ENCODE results near the gene CPT2. TPM values are rescaled to one million over a fixed set of nuclear protein-coding genes. Genes with fewer than 3 reads are reported as not detected.

Gene CPT2
- total and polyA plus RNA-seq, 2 of the 13 experiments (the other 11 are each of a cell fraction or from before 2014, with no cell fraction given), result 12.6 to 14.6 TPM

DNA sequence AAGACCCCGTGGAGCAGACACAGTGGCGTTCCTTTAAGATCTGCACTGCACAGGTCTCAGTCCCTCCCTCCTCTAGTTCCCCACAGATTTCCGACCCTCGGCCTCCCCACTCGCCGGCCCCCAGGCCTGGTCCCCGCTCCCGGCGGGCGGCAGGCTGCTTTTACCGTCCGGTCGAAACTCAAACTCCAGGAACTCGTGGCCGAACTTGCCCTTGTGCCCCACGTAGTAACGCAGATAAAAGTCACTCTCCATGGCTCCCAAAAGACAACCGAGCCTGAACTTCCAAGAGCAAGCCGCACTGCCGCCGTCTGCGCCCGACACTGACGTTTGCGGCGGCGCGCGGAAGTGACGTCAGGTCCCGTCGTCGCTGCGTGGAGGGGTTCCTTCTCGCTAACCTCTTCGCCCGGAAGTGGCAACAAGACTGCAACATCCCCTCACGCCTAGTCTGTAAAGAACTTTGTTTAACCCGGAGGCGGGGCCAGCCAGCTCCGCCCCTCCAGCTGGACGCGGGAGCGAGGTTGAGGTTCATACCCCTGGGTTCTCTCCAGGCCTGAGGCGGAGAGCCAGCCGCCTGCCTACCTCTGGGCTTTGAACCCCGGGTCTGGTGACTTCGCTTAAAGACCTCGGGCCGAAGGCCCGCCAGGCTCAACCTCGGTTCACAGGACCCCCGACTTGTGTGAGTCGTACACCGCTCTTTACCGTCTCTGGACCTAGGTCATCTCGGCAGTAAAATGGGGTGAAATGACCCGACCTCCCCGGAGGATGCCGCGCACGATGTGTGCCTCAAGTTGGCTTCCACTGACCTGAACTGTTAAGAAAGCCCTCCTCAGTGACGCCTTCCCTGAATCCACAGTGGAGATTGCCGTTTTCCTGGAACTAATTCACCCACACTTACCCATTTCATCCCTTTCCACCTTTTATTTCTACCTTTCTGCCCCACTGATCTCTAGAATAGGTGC is 41.9 kb downstream of the CPT2 start, which contains the start of gene MAGOH (continued):
- TF ChIP-seq, protein P1, sequence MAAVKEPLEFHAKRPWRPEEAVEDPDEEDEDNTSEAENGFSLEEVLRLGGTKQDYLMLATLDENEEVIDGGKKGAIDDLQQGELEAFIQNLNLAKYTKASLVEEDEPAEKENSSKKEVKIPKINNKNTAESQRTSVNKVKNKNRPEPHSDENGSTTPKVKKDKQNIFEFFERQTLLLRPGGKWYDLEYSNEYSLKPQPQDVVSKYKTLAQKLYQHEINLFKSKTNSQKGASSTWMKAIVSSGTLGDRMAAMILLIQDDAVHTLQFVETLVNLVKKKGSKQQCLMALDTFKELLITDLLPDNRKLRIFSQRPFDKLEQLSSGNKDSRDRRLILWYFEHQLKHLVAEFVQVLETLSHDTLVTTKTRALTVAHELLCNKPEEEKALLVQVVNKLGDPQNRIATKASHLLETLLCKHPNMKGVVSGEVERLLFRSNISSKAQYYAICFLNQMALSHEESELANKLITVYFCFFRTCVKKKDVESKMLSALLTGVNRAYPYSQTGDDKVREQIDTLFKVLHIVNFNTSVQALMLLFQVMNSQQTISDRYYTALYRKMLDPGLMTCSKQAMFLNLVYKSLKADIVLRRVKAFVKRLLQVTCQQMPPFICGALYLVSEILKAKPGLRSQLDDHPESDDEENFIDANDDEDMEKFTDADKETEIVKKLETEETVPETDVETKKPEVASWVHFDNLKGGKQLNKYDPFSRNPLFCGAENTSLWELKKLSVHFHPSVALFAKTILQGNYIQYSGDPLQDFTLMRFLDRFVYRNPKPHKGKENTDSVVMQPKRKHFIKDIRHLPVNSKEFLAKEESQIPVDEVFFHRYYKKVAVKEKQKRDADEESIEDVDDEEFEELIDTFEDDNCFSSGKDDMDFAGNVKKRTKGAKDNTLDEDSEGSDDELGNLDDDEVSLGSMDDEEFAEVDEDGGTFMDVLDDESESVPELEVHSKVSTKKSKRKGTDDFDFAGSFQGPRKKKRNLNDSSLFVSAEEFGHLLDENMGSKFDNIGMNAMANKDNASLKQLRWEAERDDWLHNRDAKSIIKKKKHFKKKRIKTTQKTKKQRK (IDR thresholded peaks at IDR 0.05; ENCODE audit: low read length), result no peak
- TF ChIP-seq XRCC5 (optimal IDR thresholded peaks at IDR 0.05; ENCODE audit: low read length) (peak; percentile 76), FOXA1 (IDR thresholded peaks at IDR 0.05) (no peak), FOXA1 (CRISPR knock-in tag; IDR thresholded peaks at IDR 0.05) (peak; percentile 51), KDM3A (CRISPR knock-in tag; IDR thresholded peaks at IDR 0.05; ENCODE audit: low read depth) (peak; percentile 75; the same call in 1 of the 2 replicates), TBL1XR1 (IDR thresholded peaks at IDR 0.05; ENCODE audit: borderline replicate concordance, low read length, partially characterized antibody) (peak; percentile 21), SIX4 (CRISPR knock-in tag; IDR thresholded peaks at IDR 0.05) (peak; percentile 53; the same call in 1 of the 2 replicates), NONO (IDR thresholded peaks at IDR 0.05) (no peak), NONO (CRISPR knock-in tag; conservative IDR thresholded peaks at IDR 0.05) (peak; percentile 71; the same call in 1 of the 2 replicates)
- TF ChIP-seq, protein P2, sequence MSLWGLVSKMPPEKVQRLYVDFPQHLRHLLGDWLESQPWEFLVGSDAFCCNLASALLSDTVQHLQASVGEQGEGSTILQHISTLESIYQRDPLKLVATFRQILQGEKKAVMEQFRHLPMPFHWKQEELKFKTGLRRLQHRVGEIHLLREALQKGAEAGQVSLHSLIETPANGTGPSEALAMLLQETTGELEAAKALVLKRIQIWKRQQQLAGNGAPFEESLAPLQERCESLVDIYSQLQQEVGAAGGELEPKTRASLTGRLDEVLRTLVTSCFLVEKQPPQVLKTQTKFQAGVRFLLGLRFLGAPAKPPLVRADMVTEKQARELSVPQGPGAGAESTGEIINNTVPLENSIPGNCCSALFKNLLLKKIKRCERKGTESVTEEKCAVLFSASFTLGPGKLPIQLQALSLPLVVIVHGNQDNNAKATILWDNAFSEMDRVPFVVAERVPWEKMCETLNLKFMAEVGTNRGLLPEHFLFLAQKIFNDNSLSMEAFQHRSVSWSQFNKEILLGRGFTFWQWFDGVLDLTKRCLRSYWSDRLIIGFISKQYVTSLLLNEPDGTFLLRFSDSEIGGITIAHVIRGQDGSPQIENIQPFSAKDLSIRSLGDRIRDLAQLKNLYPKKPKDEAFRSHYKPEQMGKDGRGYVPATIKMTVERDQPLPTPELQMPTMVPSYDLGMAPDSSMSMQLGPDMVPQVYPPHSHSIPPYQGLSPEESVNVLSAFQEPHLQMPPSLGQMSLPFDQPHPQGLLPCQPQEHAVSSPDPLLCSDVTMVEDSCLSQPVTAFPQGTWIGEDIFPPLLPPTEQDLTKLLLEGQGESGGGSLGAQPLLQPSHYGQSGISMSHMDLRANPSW (CRISPR knock-in tag; IDR thresholded peaks at IDR 0.05; ENCODE audit: borderline replicate concordance), result peak; percentile 74; the same call in 1 of the 2 replicates
- TF ChIP-seq, protein P3, sequence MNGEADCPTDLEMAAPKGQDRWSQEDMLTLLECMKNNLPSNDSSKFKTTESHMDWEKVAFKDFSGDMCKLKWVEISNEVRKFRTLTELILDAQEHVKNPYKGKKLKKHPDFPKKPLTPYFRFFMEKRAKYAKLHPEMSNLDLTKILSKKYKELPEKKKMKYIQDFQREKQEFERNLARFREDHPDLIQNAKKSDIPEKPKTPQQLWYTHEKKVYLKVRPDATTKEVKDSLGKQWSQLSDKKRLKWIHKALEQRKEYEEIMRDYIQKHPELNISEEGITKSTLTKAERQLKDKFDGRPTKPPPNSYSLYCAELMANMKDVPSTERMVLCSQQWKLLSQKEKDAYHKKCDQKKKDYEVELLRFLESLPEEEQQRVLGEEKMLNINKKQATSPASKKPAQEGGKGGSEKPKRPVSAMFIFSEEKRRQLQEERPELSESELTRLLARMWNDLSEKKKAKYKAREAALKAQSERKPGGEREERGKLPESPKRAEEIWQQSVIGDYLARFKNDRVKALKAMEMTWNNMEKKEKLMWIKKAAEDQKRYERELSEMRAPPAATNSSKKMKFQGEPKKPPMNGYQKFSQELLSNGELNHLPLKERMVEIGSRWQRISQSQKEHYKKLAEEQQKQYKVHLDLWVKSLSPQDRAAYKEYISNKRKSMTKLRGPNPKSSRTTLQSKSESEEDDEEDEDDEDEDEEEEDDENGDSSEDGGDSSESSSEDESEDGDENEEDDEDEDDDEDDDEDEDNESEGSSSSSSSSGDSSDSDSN (CRISPR knock-in tag; IDR thresholded peaks at IDR 0.05), result peak; percentile 42; the same call in 1 of the 2 replicates
- TF ChIP-seq, protein P4, sequence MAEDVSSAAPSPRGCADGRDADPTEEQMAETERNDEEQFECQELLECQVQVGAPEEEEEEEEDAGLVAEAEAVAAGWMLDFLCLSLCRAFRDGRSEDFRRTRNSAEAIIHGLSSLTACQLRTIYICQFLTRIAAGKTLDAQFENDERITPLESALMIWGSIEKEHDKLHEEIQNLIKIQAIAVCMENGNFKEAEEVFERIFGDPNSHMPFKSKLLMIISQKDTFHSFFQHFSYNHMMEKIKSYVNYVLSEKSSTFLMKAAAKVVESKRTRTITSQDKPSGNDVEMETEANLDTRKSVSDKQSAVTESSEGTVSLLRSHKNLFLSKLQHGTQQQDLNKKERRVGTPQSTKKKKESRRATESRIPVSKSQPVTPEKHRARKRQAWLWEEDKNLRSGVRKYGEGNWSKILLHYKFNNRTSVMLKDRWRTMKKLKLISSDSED (CRISPR knock-in tag; IDR thresholded peaks at IDR 0.05), result no peak
- TF ChIP-seq, protein P5, sequence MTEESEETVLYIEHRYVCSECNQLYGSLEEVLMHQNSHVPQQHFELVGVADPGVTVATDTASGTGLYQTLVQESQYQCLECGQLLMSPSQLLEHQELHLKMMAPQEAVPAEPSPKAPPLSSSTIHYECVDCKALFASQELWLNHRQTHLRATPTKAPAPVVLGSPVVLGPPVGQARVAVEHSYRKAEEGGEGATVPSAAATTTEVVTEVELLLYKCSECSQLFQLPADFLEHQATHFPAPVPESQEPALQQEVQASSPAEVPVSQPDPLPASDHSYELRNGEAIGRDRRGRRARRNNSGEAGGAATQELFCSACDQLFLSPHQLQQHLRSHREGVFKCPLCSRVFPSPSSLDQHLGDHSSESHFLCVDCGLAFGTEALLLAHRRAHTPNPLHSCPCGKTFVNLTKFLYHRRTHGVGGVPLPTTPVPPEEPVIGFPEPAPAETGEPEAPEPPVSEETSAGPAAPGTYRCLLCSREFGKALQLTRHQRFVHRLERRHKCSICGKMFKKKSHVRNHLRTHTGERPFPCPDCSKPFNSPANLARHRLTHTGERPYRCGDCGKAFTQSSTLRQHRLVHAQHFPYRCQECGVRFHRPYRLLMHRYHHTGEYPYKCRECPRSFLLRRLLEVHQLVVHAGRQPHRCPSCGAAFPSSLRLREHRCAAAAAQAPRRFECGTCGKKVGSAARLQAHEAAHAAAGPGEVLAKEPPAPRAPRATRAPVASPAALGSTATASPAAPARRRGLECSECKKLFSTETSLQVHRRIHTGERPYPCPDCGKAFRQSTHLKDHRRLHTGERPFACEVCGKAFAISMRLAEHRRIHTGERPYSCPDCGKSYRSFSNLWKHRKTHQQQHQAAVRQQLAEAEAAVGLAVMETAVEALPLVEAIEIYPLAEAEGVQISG (CRISPR knock-in tag; IDR thresholded peaks at IDR 0.05), result peak; percentile 97
- TF ChIP-seq, protein P6, sequence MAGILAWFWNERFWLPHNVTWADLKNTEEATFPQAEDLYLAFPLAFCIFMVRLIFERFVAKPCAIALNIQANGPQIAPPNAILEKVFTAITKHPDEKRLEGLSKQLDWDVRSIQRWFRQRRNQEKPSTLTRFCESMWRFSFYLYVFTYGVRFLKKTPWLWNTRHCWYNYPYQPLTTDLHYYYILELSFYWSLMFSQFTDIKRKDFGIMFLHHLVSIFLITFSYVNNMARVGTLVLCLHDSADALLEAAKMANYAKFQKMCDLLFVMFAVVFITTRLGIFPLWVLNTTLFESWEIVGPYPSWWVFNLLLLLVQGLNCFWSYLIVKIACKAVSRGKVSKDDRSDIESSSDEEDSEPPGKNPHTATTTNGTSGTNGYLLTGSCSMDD (CRISPR knock-in tag; IDR thresholded peaks at IDR 0.05), result no peak
